HG03039 (cell line): ENCODE measurements around the gene DYRK3.
"Not testable (repeated sequence)": the region's sequence is repeated elsewhere in the genome, so short reads cannot be mapped to it uniquely, and the experiment has no call there.

Experiments
- ATAC-seq: cut with Tn5 transposase; IDR thresholded peaks from one replicate; pipeline ENCODE4 v1.9.1; 2021; ENCODE audit warnings: mild to moderate bottlenecking, moderate library complexity; ENCODE audit not compliant: unreplicated experiment

DYRK3 gene

DNA sequence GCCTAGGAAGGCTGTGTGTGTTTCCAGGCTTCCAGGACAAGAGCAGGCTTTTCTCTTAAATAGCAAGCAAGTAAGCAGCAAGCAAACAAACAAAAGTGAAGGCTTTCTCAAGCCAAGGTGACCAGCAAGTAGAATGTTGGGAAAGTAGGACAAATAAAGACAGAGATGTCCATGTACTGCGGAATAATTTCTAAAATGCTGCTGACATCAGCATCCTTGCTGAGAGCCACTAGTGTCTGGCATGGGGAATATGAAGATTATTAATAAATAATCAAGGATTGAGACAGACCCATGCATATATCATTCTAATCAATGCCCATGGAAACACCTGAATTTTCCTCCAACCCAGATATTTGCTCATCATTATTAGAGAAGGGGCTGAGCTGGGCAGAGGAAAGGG is 6.4 kb upstream of the DYRK3 start:
- no peak for ATAC-seq

GRCh38 chr1:206631085-206631509 is 4.2 kb upstream of the DYRK3 start:
- no peak for ATAC-seq

DNA sequence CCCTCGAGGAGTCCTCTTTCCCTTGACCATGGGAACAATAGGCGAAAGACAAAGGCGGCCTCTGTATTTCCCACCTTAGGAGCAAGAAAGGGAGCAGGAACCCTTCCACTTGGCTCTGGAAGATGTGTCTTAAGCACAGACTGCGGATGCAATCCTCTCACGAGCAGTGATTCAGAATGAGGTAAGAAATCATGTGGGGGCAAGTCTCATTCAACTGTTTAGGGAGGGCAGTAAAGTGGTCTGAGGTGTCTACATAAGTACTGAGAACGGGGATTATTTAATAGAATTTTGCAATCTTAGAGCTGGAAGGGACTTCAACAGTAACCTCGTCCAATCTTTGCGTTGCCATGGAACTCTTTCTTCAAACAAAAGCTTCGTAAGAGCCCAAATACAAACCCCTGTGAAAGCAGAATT is 1.6 kb upstream of the DYRK3 start:
- ATAC-seq, result no peak

DNA sequence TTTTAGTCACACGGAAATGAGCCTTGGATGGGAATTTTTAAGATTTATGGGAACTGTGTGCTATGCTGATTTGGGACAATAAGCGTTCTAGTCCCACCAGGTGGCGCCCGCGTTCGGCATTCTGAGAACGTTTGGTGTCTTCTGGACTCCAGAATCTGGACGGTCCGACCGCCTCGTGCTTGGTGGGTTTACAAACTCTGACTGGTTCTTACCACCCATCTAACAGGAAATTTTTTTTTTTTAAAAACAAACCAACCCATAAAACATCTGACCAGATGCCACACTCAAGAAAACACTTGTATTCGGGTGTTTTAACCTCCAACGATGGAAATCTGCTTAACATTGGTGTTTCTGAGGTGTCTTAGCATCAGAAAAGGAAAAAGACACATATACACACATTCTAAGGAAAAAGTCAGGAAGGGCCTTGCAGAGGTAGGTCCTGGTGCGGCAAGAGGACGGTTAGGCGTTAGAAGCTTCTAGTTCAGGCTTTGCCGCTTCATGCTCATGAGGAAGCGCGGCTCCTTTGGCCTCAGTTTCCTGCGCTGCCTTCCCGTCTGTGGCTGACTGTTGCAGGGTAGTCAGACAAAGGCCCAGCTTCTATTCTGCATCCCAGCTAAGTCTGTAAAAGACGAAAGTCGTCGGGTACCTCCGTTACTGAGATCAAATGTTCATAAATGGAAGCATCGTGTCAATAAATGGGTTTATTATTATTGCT is 814 bp upstream of the DYRK3 start:
- no peak for ATAC-seq

DNA sequence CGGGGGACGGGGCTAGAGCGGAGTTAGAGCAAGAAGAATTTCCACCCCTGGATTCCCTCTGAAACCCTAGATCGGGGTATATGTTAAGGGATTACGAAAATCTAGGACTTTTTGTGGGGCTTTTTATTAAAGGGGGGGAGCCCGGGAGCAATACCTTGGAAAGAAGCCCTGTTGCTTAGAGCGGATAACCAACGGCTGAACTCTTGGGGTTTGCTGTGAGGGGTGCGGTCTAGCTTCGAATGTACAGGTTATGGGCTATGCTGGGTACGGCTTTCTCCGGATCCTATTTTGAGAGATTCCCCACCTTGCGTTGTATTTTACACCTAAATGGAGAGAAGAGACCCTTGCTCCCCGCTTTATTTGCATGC is 626 bp downstream of the DYRK3 start:
- no peak for ATAC-seq

GRCh38 chr1:206636671-206637070 is 1.3 kb downstream of the DYRK3 start:
- no peak for ATAC-seq

DNA sequence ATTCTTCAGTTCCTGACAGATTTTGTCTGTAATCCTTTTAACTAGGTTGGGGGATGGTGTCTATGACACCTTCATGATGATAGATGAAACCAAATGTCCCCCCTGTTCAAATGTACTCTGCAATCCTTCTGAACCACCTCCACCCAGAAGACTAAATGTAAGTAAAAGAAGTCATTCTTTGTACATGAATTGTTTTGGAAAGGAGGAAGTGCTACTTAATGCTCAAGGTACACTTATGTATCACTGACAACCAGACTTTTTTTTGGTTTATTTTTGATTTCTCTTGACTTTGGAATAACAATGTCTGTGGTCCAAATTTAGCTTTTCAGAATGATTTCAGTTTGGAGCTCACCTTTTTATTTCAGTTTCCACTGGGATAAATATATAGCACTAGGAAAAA is 2.3 kb downstream of the DYRK3 start:
- no peak for ATAC-seq

DNA sequence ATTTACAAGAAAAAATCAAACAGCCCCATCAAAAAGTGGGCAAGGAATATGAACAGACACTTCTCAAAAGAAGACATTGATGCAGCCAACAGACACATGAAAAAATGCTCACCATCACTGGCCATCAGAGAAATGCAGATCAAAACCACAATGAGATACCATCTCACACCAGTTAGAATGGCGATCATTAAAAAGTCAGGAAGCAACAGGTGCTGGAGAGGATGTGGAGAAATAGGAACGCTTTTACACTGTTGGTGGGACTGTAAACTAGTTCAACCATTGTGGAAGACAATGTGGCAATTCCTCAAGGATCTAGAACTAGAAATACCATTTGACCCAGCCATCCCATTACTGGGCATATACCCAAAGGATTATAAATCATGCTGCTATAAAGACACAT is 6.7 kb downstream of the DYRK3 start:
- not testable (repeated sequence) for ATAC-seq

DNA sequence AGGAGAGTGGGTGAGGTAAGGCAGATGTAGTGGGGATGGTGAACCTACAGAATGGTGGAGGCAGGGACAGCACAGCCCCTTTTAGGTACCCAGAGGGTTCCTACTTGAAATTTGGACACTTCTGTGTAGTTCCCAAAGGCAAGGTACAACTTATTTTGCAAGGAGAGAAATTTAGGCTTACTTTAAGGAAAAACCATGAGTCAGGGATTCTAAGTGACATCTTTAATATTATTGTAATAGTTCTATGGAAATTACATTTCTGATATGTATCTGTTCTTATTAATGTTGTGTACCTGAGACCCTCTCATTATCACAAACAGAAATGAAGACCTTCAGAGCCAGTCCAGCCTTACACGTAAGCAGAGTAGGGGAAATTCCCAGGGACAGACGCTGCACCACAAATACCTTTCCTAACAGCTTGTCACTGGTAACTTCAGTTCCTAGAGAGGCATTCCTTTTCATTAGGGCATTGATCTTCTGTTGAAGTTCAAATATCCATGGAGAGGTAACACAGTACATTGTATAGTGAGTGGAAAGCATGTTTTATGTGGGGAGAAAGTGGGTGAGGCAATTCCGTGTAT is 7.9 kb downstream of the DYRK3 start:
- no peak for ATAC-seq

DNA sequence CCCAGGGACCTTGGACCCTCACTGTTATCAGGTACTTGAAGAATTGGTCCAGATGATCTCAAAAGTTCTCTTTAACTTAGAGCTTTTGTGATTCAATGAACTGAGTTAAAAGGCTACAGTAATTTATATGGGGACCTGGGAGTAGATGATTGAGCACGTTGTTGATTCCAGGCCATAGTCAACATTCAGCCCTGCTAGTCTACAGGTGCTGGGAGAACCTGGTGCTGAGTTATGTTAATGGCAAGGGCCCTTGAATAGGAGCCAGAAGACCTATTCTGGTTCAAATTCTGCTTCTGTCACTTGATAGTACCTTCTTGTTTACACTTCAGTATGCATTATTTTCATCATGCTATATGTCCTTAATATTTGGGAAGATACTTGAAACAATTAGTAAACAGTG is 11.2 kb downstream of the DYRK3 start:
- ATAC-seq, result no peak

- no peak for ATAC-seq
These were observed 11.9 kb downstream of the DYRK3 start for GRCh38 chr1:206647224-206647623.

DNA sequence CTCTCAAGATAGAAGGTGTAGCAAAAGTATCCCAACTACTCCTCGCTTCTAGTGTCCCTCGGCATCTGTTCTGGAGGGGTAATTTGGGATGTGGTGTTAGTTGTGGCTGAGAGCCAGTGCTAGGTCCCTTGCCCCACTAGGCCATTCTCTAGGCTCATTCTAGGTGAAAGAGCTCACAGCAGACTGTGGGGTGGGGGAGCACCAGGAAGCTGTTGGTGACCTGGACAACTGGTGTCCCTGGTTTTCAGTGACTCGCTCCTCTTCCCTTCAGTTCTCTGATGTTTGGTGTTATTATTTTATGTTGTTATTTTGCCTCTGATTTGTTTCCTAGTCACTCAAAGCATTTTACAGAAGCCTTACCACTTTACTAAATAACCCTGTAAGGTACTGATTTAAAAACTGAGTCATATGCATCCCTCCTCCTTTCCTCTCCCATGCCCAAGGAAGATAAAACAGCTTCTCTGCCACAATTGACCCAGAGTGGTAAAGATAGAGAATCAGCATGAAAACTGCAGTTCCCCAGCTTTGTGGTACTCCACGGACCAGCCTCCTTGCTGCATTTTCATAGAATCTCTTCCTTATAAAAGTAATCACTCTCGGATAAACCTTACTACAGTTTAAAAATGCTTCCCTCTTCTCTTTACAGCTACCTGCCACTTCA is 14.1 kb downstream of the DYRK3 start:
- ATAC-seq, result no peak

- ATAC-seq, result no peak
These were observed 15.7 kb downstream of the DYRK3 start for GRCh38 chr1:206651014-206651413.

DNA sequence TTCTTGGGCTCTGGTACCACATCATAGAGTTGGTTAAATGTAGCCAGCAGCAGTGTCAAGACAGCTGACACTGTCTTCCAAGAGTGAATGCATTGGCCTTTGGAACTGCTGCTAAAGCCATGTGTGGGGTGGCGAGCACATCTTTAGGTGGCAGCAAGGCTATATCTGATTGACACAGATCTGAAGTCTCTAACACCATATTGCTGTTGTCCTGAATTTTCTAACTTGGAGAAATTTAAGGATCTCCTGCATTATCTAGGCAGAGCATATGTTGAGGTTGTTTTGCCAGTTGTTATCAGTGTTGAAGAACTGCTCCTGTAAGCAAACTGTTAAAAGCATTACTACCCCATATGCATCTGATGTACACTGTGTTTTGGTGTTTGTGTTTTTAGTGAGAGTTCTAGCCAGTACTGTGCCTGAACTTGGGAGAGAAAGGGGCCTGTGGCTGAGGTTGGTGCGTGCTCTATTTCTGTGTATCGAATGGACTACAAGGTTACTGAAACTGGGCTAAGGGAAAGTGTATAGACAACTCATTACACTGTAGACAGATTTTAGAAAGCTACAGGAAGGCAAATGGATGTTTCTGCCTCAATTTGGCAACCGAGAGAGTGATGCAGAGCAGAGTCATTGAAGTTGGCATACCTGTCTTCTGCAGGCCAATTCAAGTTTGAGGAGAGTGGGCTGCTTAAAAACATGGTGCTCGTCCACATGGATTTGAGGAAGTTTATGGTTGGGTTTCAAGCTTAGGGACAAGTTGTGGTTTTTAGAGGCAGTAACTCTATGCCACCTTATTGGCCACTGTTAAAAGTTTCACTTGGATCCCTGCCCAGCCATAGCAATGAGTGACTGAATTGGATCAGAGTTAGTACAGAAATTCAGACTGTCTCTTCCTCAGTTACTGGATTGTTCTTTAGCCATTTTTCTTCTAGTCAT is 16.9 kb downstream of the DYRK3 start:
- no peak for ATAC-seq

GRCh38 chr1:206653715-206654459 is 18.6 kb downstream of the DYRK3 start:
- ATAC-seq, result no peak

GRCh38 chr1:206654828-206655227 is 19.5 kb downstream of the DYRK3 start:
- ATAC-seq, result no peak

GRCh38 chr1:206655471-206655882 is 20.1 kb downstream of the DYRK3 start:
- no peak for ATAC-seq

DNA sequence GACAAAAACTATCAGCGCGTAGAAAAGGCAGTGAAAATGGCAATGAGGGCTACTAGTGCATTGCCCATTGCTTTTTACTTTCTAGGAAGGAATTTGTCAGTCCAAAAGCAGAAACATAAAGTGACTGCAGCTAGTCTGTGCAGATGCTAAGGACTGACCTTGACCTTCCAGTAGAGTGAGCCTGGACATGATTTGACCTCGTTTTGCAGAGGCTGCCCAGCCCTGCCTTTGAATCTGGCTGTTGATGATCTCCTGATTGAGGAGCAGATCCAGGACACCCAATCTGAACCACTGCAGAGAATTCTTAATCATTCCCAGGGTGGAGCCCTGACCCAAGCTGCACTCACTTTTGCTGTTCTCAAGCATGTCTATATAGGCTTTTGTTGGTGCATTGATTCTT is 21.6 kb downstream of the DYRK3 start:
- no peak for ATAC-seq

- no peak for ATAC-seq
These were observed 22.4 kb downstream of the DYRK3 start for GRCh38 chr1:206657751-206658150.

DNA sequence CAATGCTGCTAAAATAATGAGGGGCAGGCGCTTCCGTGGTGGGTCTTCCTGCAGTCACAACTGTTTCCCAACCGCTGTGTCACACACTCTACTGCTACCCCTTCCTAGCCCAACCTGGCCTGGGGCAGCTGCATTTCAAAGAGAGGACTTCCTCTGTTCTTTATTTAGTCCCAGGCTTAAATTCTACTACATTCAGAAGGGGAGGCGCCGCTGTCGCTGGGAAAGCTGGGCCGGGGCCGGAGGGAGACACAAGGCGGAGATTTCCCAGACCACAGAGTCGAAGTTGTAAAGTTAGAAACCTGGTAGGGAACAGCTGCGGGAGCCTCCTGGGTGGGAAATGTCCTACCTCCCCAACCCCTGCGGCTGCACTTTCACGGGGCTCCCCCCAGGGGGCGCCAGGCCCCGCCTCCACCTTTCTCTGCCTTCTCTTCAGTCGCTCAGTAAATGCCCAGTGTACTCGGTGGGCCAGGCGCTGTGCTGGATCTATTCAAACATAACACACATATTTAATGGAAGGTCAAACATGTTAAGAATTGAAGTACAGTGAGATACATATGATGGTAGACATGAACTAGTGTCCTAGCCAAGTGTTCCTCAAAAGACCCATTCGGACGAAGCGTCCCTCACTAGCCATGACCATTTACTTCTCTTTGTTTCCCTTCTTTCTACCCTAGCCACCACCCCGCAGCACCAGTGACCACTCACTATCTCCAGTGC is 23.1 kb downstream of the DYRK3 start:
- ATAC-seq, result no peak
